GM12873 (cell line): ENCODE results near the gene NUP98.

Experiments used
- CTCF ChIP-seq: IDR thresholded peaks from 2 replicates; pipeline ENCODE4 v1.5.1; 2012; ENCODE audit warnings: low read depth, mild to moderate bottlenecking, moderate library complexity, low read length, control low read depth; ENCODE audit not compliant: insufficient read depth; ENCODE audit errors: missing control alignments

NUP98 gene

GRCh38 chr11:3675971-3676370 lies 121.4 kb downstream of the NUP98 start:
- no peak for TF ChIP-seq CTCF

- no peak for TF ChIP-seq CTCF
These were observed 123.2 kb downstream of the NUP98 start for GRCh38 chr11:3674189-3674588.

- no peak for TF ChIP-seq CTCF
These were observed 125.8 kb downstream of the NUP98 start, which contains the start of gene CHRNA10 for GRCh38 chr11:3671334-3672254. Gene CHRNA10 (minus strand): TSS chr11:3671384. CDS start chr11:3671312, 72 bp downstream.

- TF ChIP-seq CTCF, result no peak
These were observed 127.6 kb downstream of the NUP98 start for GRCh38 chr11:3669742-3670183.

GRCh38 chr11:3669128-3669527 lies 128.2 kb downstream of the NUP98 start:
- TF ChIP-seq CTCF, result no peak

GRCh38 chr11:3667149-3668035 lies 130.0 kb downstream of the NUP98 start:
- no peak for TF ChIP-seq CTCF
